HG03432 (cell line): Measurements from ENCODE around the gene ACAT2.
"Not testable (repeated sequence)": the region's sequence is repeated elsewhere in the genome, so short reads cannot be mapped to it uniquely, and the experiment has no call there.

Experiments
- ATAC-seq: cut with Tn5 transposase; IDR thresholded peaks from one replicate; pipeline ENCODE4 v1.9.1; 2021; ENCODE audit warnings: mild to moderate bottlenecking, moderate library complexity; ENCODE audit not compliant: unreplicated experiment

Gene ACAT2

GRCh38 chr6:159806021-159806458 lies 44.2 kb downstream of the ACAT2 start:
- no peak for ATAC-seq

- no peak for ATAC-seq
Observed at GRCh38 chr6:159807150-159807858, 45.5 kb downstream of the ACAT2 start.

DNA sequence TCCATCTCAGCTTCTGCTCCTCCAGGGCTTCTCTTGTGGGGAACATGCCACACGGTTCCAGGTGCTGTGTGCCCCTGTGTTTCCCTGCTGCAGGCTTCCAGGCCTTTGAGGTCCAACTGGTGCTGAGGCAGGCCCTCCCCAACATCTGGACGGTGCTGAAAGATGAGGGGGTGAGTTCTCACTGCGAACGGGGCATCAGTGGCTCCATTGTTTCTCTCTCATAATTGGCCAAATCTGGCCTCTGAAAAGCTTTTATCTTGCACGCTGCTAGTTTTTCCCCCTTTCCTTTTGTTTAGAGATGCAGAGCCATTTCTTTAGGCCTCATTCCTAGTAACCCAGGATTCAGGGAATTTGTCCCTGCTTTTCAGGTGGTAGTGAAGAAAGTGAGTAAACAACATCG lies 46.8 kb downstream of the ACAT2 start:
- ATAC-seq = no peak

DNA sequence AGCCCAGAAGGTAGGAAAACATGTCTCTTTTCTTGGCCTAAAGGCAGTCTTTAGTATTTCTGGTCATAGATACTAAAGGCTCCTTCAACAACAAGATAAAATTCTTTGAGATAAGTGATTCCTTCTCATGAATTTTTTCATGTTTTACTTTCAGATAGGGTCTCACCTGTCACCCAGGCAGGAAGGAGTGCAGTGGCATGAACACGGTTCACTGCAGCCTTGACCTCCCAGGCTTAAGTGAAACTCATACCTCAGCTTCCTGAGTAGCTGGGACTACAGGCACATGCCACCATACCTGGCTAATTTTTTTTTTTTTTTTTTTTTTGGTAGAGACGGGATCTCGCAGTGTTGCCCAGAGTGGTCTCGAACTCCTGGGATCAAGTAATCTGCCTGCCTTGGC lies 47.3 kb downstream of the ACAT2 start:
- no peak for ATAC-seq

- ATAC-seq = no peak
Observed at GRCh38 chr6:159813781-159814180, 51.9 kb downstream of the ACAT2 start.

- no peak for ATAC-seq
Observed at GRCh38 chr6:159815410-159815809, 53.6 kb downstream of the ACAT2 start.

GRCh38 chr6:159816775-159817174 lies 54.9 kb downstream of the ACAT2 start:
- not testable (repeated sequence) for ATAC-seq

DNA sequence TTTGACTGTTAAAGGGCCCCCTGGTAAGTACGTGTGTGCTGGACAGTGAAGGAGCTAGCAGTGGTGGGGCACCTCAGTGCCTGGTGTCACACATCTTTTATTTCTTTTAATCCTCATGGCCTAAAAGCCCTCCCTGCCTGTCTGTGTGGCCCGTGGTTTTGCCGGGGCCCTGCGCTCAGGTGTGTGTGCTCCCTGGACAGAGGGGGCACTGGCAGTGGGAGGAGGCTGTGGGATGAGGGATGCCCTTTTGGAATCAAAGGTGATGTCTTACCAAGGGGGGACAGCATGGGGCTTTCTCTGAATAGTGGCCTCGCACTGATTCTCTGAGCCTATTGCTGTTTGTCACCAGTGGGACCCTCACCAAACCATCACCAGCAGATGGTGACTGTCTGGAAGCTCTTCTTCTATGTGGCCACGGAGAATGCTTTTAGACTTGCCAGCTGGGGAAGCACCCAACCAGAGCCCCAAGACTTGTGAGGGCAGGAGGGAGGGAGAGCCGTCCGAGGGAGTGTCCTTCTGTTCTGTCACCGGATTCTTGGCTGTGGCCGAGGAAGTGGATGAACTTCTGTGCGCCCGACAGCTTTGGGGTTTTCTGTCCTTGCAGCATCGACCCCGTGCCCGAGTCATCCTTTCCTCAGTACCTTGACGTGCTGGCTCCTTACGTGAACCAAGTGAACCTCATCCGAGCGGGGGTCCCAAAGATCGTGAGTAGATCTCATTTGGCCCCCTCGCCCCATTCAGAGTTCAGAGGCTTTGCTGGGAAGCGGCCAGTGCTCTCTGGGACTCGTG lies 56.3 kb downstream of the ACAT2 start:
- ATAC-seq = no peak

DNA sequence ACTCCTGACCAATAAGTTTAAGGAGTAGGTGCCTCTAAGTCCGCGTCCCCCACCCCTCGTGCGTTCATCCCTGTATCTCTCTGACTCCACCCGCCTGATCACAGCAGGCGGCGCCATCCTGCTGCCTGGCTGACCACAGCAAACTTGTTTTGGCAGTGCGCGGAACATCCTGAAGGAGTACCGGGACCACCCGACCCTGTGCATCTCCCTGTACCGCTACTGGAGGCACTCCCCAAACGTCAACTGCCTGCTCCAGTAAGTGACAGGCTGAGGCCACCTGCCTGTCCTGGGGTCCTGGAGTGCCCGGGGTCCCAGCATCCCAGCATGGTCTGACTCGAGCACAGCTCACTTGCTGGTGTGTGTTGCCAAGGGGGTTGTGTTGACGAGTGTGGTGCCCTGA lies 57.3 kb downstream of the ACAT2 start:
- ATAC-seq = no peak

DNA sequence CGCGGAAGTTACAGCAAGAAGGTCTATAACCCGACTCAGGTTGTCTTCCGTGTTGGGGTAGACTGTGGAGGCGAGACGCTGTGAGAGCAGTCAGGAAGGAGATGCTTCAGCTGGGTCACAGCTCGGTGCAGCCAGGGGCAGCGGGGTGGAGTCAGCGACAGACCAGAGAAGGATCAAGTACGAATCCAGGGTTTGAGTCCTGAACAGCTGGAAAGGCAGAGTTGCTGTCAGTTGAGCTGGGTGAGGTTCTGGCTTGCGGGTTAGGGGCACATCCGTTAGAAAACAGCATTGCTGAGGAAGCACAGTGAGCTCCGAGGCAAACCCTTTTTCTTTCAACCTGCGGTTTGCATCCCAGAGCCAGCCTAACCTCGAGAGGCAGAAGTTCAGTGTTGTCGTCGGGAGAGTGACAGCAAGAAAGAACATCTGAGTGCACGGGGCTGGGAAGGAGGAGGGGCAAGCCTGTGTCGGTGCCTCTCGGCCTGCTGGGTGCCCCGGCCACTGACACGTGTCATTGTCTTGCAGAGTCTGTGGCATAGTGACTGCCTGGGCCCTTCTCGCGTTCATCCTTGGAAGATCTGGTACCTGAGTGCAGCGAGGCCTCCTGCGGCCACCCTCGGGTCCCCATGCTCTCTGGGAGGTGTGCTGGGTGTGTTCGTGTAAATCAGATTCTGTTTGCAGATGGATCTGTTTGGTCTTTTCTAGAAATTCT lies 58.2 kb downstream of the ACAT2 start:
- ATAC-seq = peak; percentile 71

DNA sequence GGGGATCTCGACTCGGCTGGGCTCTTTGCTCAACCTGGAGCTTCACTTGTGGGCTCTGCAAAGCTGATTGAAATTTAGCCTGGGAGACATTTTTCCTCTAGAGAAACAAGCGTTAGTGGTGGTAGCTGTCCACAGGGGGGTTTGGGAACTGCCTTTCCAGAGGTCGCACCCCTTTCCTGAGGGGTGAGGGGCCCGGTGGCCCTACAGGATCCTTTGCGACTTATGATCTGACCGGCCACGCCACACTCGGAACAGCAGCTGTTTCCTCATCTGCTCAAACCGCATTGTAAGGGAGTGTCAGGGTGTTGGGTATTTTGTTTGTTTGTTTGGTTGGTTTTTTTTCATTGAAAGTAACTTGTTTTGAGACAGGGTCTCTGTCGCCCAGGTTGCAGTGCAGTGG lies 59.3 kb downstream of the ACAT2 start:
- no peak for ATAC-seq

DNA sequence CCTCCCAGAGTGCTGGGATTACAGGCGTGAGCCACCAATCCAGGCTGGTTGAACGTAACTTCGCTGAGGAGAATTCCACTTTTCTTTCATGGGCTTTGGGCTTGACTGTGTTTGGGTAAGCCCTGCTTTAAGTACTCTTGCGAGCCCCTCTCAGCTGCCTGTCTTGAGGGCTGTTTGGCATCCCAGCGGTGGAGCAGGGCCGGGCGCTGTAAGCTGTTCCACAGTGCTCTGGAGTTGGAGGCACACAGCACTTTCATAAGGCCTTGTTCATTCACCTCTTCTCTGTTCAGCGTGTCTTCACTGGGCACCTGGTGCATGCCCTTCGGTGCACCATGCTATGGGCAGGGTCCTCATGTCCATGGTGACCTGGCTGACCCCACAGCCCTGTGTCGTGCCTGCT lies 59.9 kb downstream of the ACAT2 start:
- no peak for ATAC-seq

GRCh38 chr6:159823953-159824352 lies 62.1 kb downstream of the ACAT2 start:
- no peak for ATAC-seq

GRCh38 chr6:159824690-159825089 lies 62.8 kb downstream of the ACAT2 start:
- not testable (repeated sequence) for ATAC-seq

GRCh38 chr6:159826004-159826403 lies 64.2 kb downstream of the ACAT2 start:
- no peak for ATAC-seq

DNA sequence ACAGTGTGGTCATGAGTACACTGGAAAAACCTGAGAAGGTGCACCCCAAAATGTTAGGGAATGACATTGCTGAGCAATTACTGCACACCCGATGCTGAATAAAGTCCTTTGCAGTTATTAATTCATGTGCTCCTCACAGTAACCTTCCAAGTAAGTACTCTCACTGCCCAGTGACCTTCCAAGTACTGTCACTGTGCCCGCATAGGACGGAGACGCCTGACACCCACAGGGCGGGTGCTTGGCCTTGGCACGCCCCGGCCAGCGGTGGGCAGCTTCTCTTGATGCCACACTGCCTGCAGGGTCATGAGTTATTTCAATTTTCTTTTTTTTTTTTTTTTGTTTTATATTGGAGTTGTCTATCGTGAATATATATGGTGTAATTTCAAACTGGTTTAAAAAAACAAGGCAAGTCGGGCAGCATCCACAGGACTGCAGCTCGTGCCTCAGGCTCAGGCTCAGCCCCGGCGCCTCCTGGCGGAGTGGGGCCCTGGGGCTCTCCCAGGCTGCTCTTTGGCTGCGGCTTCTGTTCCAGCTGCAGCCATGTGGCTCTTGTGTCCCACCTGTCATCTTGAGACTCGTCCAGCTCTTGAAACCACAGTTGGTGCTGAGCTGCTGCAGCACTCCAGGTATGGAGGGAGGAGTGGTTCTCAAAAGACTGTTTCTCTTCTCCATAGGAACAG lies 65.3 kb downstream of the ACAT2 start:
- no peak for ATAC-seq

- no peak for ATAC-seq
Observed at GRCh38 chr6:159828074-159828473, 66.2 kb downstream of the ACAT2 start.
